HepG2 (cell line): ENCODE measurements around the gene ZNF574.

Source experiments
- CTCF ChIP-seq: sonication (generic); formaldehyde crosslinking; IDR thresholded peaks from 2 replicates; pipeline ENCODE4 v1.5.0; 2020; ENCODE audit warnings: mild to moderate bottlenecking, missing genetic modification reagents, moderate library complexity
- EP300 ChIP-seq, 3 experiments: sonication (generic) in 1 of 3; formaldehyde crosslinking in 1 of 3; IDR thresholded peaks; 2 replicates each; pipeline versions ENCODE4 v1.5.1 to v1.6.1; 2011 to 2020; ENCODE audit warnings: low read depth in 2 of 3, low read length in 2 of 3, borderline replicate concordance in 1 of 3, improper control_type of control experiment in 1 of 3, mild to moderate bottlenecking in 1 of 3, missing genetic modification reagents in 1 of 3, moderate library complexity in 1 of 3
- MEIS1 ChIP-seq: sonication (generic); formaldehyde crosslinking; IDR thresholded peaks from 2 replicates; pipeline ENCODE4 v1.9.0; 2021; ENCODE audit warnings: mild to moderate bottlenecking, missing genetic modification reagents, moderate library complexity, borderline replicate concordance
- POLR2A ChIP-seq, 2 experiments: IDR thresholded peaks; 2 replicates each; pipeline ENCODE4 v1.6.1; 2011; ENCODE audit warnings: low read depth in 2 of 2, low read length in 2 of 2, mild to moderate bottlenecking in 1 of 2, moderate library complexity in 1 of 2; ENCODE audit not compliant: insufficient read depth in 1 of 2
- U2AF1 ChIP-seq: fragments of 200-400 bp; formaldehyde crosslinking; optimal IDR thresholded peaks from 2 replicates; pipeline ENCODE3; 2017; ENCODE audit warnings: mild to moderate bottlenecking, low read depth, low read length
- ZBTB26 ChIP-seq: IDR thresholded peaks from 2 replicates; pipeline ENCODE4 v1.6.1; 2016; ENCODE audit warnings: missing compliant biosample characterization, missing genetic modification reagents, borderline replicate concordance
- ZNF260 ChIP-seq: sonication (generic); formaldehyde crosslinking; IDR thresholded peaks from 2 replicates; pipeline ENCODE4 v1.4.0; 2020; ENCODE audit warnings: missing genetic modification reagents, low read depth, mild to moderate bottlenecking, borderline replicate concordance
- ZNF362 ChIP-seq: sonication (generic); formaldehyde crosslinking; IDR thresholded peaks from 2 replicates; pipeline ENCODE4 v1.4.0; 2020; ENCODE audit warnings: missing genetic modification reagents, mild to moderate bottlenecking, borderline replicate concordance
- ZNF512 ChIP-seq: sonication (generic); formaldehyde crosslinking; IDR thresholded peaks from 2 replicates; pipeline ENCODE4 v1.4.0; 2020; ENCODE audit warnings: mild to moderate bottlenecking, missing genetic modification reagents
- ZNF629 ChIP-seq: sonication (generic); formaldehyde crosslinking; conservative IDR thresholded peaks from 2 replicates; pipeline ENCODE4 v1.5.0; 2020; ENCODE audit warnings: missing genetic modification reagents

GRCh38 chr19:42105368-42105767 is 29.4 kb downstream of the ZNF574 start:
- TF ChIP-seq MEIS1 (no peak), CTCF (CRISPR knock-in tag) (no peak), U2AF1 (no peak), ZNF260 (CRISPR knock-in tag) (no peak), EP300 (IDR thresholded peaks at IDR 0.05; ENCODE audit: low read depth in 2 of 2, low read length in 2 of 2) (no peak), EP300 (CRISPR knock-in tag; IDR thresholded peaks at IDR 0.05; ENCODE audit: borderline replicate concordance) (no peak), POLR2A (IDR thresholded peaks at IDR 0.05; ENCODE audit: insufficient read depth in 1 of 2, low read depth in 2 of 2, low read length in 2 of 2) (no peak), ZBTB26 (no peak), ZNF629 (CRISPR knock-in tag) (no peak), ZNF512 (CRISPR knock-in tag) (no peak), ZNF362 (CRISPR knock-in tag) (no peak)
